ENCODE data around the gene PKHD1.
"Not testable (repeated sequence)": the region's sequence is repeated elsewhere in the genome, so short reads cannot be mapped to it uniquely, and the experiment has no call there.

Gene PKHD1

GRCh38 chr6:52009466-52010140 is 77.8 kb downstream of the PKHD1 start:
- H3K4me3 Mint-ChIP-seq, result no peak overlapping the region
- no peaks in the 10 kb centered on the region for H3K4me1 Mint-ChIP-seq
- ATAC-seq, result no peak
- H3K36me3 Mint-ChIP-seq, result no peaks in the 10 kb centered on the region
- DNase-seq (ENCODE audit: low spot score in 2 of 2), result no peak
- no peak overlapping the region for H3K27ac Mint-ChIP-seq
- no peaks in the 10 kb centered on the region for H3K9me3 Mint-ChIP-seq

- ATAC-seq, result no peak
- no peaks in the 10 kb centered on the region for H3K36me3 Mint-ChIP-seq
- H3K4me3 Mint-ChIP-seq, result no peak overlapping the region
- no peak for DNase-seq (ENCODE audit: low spot score in 2 of 2)
- no peaks in the 10 kb centered on the region for H3K4me1 Mint-ChIP-seq
- no peak overlapping the region for H3K27ac Mint-ChIP-seq
- no peaks in the 10 kb centered on the region for H3K9me3 Mint-ChIP-seq
These were observed 87.3 kb downstream of the PKHD1 start for GRCh38 chr6:52000064-52000463.

GRCh38 chr6:51996296-51996947 is 91.0 kb downstream of the PKHD1 start:
- H3K36me3 Mint-ChIP-seq, result no peaks in the 10 kb centered on the region
- H3K9me3 Mint-ChIP-seq, result no peaks in the 10 kb centered on the region
- no peak for DNase-seq (ENCODE audit: low spot score in 2 of 2)
- H3K27ac Mint-ChIP-seq, result no peak overlapping the region
- H3K4me1 Mint-ChIP-seq, result no peaks in the 10 kb centered on the region
- H3K4me3 Mint-ChIP-seq, result no peak overlapping the region
- no peak for ATAC-seq

GRCh38 chr6:51995214-51995755 is 92.1 kb downstream of the PKHD1 start:
- H3K9me3 Mint-ChIP-seq, result peaks cover 1% of the 10 kb centered on the region
- no peak overlapping the region for H3K4me3 Mint-ChIP-seq
- no peaks in the 10 kb centered on the region for H3K4me1 Mint-ChIP-seq
- no peak for DNase-seq (ENCODE audit: low spot score in 2 of 2)
- no peak overlapping the region for H3K27ac Mint-ChIP-seq
- no peaks in the 10 kb centered on the region for H3K36me3 Mint-ChIP-seq
- no peak for ATAC-seq

- DNase-seq (ENCODE audit: low spot score in 2 of 2) (no peak), ATAC-seq (no peak)
- H3K4me1 Mint-ChIP-seq, result no peaks in the 10 kb centered on the region
- H3K4me3 Mint-ChIP-seq, result no peak overlapping the region
- H3K9me3 Mint-ChIP-seq, result peaks cover 6% of the 10 kb centered on the region
- no peak overlapping the region for H3K27ac Mint-ChIP-seq
- no peaks in the 10 kb centered on the region for H3K36me3 Mint-ChIP-seq
These were observed 94.5 kb downstream of the PKHD1 start for GRCh38 chr6:51992876-51993275.

GRCh38 chr6:51989789-51990188 is 97.6 kb downstream of the PKHD1 start:
- ATAC-seq, result no peak
- Mint-ChIP-seq H3K36me3 (no peaks in the 10 kb centered on the region), H3K27ac (no peak overlapping the region), H3K4me1 (no peaks in the 10 kb centered on the region), H3K4me3 (no peak overlapping the region), H3K9me3 (peaks cover 6% of the 10 kb centered on the region)
- no peak for DNase-seq (ENCODE audit: low spot score in 2 of 2)

- no peaks in the 10 kb centered on the region for H3K4me1 Mint-ChIP-seq
- DNase-seq (ENCODE audit: low spot score in 2 of 2) (no peak), ATAC-seq (no peak)
- no peak overlapping the region for H3K27ac Mint-ChIP-seq
- no peaks in the 10 kb centered on the region for H3K36me3 Mint-ChIP-seq
- H3K4me3 Mint-ChIP-seq, result no peak overlapping the region
- peaks cover 6% of the 10 kb centered on the region for H3K9me3 Mint-ChIP-seq
These were observed 100.5 kb downstream of the PKHD1 start for GRCh38 chr6:51986864-51987263.

GRCh38 chr6:51983564-51983963 is 103.8 kb downstream of the PKHD1 start:
- H3K27ac Mint-ChIP-seq, result no peak overlapping the region
- H3K4me1 Mint-ChIP-seq, result no peaks in the 10 kb centered on the region
- no peak overlapping the region for H3K4me3 Mint-ChIP-seq
- DNase-seq (ENCODE audit: low spot score in 2 of 2), result no peak
- no peaks in the 10 kb centered on the region for H3K9me3 Mint-ChIP-seq
- H3K36me3 Mint-ChIP-seq, result no peaks in the 10 kb centered on the region
- no peak for ATAC-seq

GRCh38 chr6:51982695-51983094 is 104.7 kb downstream of the PKHD1 start:
- H3K4me1 Mint-ChIP-seq; DNase-seq (ENCODE audit: low spot score in 2 of 2); H3K36me3 Mint-ChIP-seq; H3K27ac Mint-ChIP-seq; H3K9me3 Mint-ChIP-seq; ATAC-seq; H3K4me3 Mint-ChIP-seq: not testable (repeated sequence)

- Mint-ChIP-seq H3K9me3 (no peaks in the 10 kb centered on the region), H3K4me1 (no peaks in the 10 kb centered on the region), H3K36me3 (no peaks in the 10 kb centered on the region), H3K27ac (no peak overlapping the region), H3K4me3 (no peak overlapping the region)
- DNase-seq (ENCODE audit: low spot score in 2 of 2) (no peak), ATAC-seq (no peak)
These were observed 111.0 kb downstream of the PKHD1 start for GRCh38 chr6:51976374-51976773.

- Mint-ChIP-seq H3K4me3 (no peak overlapping the region), H3K27ac (no peak overlapping the region), H3K9me3 (no peaks in the 10 kb centered on the region), H3K4me1 (no peaks in the 10 kb centered on the region), H3K36me3 (no peaks in the 10 kb centered on the region)
- ATAC-seq, result no peak
- no peak for DNase-seq (ENCODE audit: low spot score in 2 of 2)
These were observed 114.8 kb downstream of the PKHD1 start for GRCh38 chr6:51972659-51973058.

- Mint-ChIP-seq H3K4me3 (no peak overlapping the region), H3K27ac (no peak overlapping the region), H3K4me1 (no peaks in the 10 kb centered on the region), H3K36me3 (no peaks in the 10 kb centered on the region), H3K9me3 (no peaks in the 10 kb centered on the region)
- no peak for ATAC-seq
- DNase-seq (ENCODE audit: low spot score in 2 of 2), result no peak
These were observed 119.1 kb downstream of the PKHD1 start for GRCh38 chr6:51968265-51968664.

- Mint-ChIP-seq H3K27ac (no peak overlapping the region), H3K9me3 (no peaks in the 10 kb centered on the region), H3K4me3 (no peak overlapping the region), H3K36me3 (no peaks in the 10 kb centered on the region), H3K4me1 (no peaks in the 10 kb centered on the region)
- DNase-seq (ENCODE audit: low spot score in 2 of 2), result no peak
- no peak for ATAC-seq
These were observed 122.1 kb downstream of the PKHD1 start for GRCh38 chr6:51965222-51965801.

- Mint-ChIP-seq H3K9me3 (no peaks in the 10 kb centered on the region), H3K4me3 (no peak overlapping the region), H3K36me3 (no peaks in the 10 kb centered on the region), H3K27ac (no peak overlapping the region), H3K4me1 (no peaks in the 10 kb centered on the region)
- ATAC-seq (no peak), DNase-seq (ENCODE audit: low spot score in 2 of 2) (no peak)
These were observed 123.4 kb downstream of the PKHD1 start for GRCh38 chr6:51963980-51964379.

- no peaks in the 10 kb centered on the region for H3K36me3 Mint-ChIP-seq
- no peaks in the 10 kb centered on the region for H3K9me3 Mint-ChIP-seq
- DNase-seq (ENCODE audit: low spot score in 2 of 2) (no peak), ATAC-seq (no peak)
- no peak overlapping the region for H3K27ac Mint-ChIP-seq
- no peak overlapping the region for H3K4me3 Mint-ChIP-seq
- no peaks in the 10 kb centered on the region for H3K4me1 Mint-ChIP-seq
These were observed 125.1 kb downstream of the PKHD1 start for GRCh38 chr6:51962354-51962753.

- DNase-seq (ENCODE audit: low spot score in 2 of 2), result no peak
- Mint-ChIP-seq H3K27ac (no peak overlapping the region), H3K4me1 (no peaks in the 10 kb centered on the region), H3K9me3 (no peaks in the 10 kb centered on the region), H3K4me3 (no peak overlapping the region), H3K36me3 (no peaks in the 10 kb centered on the region)
- no peak for ATAC-seq
These were observed 127.0 kb downstream of the PKHD1 start for GRCh38 chr6:51960419-51960818.
